Pons (tissue), 1 donor: ENCODE results near the gene PKP3.
"Not testable (repeated sequence)": the region's sequence is repeated elsewhere in the genome, so short reads cannot be mapped to it uniquely, and the experiment has no call there.

ENCODE experiments used
- DNase-seq: peaks from one replicate; pipeline ENCODE4 v3.0.0-alpha.2; 2016; ENCODE audit warnings: low spot score

PKP3 gene

GRCh38 chr11:377174-377865 is 16.7 kb upstream of the PKP3 start:
- DNase-seq, result no peak

DNA sequence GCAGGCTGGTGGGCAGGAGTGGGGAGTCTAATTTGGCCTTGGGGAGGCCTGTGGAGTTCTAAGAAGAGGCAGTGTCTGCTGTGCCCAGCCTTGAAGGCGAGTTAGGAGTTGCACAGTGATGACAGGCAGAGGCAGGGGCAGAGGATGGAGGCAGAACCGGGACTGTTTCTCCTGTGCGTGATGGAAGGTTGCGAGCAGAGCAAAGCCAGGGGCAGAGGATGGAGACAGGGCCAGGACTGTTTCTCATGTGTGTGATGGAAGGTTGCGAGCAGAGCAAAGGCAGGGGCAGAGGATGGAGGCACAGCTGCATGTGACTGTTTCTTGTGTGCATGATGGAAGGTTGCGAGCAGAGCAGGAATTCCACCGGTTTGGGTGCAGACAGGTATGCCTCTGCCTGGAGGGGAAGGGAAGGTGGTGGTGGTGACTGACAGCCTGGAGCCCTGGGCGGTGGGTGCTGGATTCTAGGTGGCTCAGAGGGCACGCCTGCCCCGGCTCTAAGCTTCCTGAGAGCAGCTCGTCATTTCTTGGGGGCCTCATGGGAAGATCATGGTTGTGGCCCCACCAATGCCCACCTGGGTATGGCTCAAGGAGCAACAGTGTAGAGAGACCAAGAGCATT is 16.0 kb upstream of the PKP3 start:
- DNase-seq, result no peak

DNA sequence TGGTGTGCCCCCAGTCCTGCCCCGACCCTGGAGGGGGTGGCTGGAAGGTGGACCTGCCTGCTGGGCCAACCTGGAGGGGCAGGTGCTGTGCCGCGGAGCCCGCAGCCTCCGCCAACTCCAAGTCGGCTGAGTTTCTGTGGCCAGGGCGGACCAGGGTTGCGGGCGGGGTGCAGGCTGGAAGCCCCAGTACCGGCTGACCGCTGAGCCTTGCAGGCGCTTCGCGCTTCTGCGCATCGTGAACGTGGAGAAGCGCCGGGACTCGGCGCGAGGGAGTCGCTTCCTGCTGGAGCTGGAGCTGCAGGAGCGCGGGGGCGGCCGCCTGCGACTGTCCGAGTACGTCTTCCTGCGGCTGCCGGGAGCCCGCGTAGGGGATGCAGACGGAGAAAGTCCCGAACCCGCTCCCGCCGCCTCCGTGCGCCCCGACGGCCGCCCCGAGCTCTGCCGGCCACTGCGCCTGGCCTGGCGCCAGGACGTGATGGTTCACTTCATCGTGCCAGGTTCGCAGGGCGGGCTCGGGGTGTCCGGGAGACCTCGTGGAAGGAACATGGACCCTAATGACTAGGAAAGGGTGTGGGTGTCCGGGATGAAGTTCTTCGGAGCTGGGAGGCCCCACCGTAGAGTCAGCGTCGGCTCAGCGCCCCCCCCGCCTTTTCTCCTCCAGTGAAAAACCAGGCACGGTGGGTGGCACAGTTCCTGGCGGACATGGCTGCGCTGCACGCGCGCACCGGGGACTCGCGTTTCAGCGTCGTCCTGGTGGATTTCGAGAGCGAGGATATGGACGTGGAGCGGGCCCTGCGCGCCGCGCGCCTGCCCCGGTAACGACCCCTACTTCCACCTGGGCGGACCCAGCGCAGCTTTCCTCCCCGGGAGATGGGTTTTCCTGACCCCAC is 14.6 kb upstream of the PKP3 start:
- DNase-seq, result no peak

DNA sequence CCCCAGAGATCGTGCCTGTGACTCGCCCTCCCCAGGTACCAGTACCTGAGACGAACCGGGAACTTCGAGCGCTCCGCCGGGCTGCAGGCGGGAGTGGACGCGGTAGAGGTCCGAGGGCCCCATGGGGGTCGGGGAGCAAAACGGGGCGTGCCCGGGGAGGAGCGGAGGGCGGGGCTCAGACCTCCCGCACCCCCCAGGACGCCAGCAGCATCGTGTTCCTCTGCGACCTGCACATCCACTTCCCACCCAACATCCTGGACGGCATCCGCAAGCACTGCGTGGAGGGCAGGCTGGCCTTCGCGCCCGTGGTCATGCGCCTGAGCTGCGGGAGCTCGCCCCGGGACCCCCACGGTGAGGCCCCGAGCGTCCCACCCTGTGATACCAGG is 13.9 kb upstream of the PKP3 start:
- no peak for DNase-seq

- no peak for DNase-seq
Observed at GRCh38 chr11:380491-380890, 13.5 kb upstream of the PKP3 start.

- no peak for DNase-seq
Observed at GRCh38 chr11:380996-381395, 13.0 kb upstream of the PKP3 start.

GRCh38 chr11:381501-382072 is 12.4 kb upstream of the PKP3 start:
- DNase-seq, result no peak

- DNase-seq, result no peak
Observed at GRCh38 chr11:382081-382629, 11.9 kb upstream of the PKP3 start.

DNA sequence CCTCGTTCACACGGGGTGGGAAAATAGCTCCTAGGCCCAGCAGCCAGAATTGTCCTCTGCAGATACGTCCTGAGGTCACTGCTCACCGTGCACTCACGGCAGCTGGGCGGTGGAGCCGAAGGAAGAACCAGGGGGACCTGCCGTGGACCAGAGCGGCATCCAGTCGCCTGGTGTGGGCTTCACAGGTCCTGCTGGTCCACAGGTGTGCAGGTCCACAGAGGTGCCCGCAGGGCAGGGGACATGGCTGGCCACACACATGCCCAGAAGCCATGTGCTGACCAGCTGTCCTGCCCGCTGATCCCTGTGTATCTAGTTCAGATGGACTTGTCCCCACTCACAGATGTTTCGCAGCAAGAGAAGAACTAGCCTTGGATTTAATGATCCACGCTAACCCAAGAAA is 10.6 kb upstream of the PKP3 start:
- DNase-seq, result no peak

GRCh38 chr11:384511-384910 is 9.5 kb upstream of the PKP3 start:
- no peak for DNase-seq

DNA sequence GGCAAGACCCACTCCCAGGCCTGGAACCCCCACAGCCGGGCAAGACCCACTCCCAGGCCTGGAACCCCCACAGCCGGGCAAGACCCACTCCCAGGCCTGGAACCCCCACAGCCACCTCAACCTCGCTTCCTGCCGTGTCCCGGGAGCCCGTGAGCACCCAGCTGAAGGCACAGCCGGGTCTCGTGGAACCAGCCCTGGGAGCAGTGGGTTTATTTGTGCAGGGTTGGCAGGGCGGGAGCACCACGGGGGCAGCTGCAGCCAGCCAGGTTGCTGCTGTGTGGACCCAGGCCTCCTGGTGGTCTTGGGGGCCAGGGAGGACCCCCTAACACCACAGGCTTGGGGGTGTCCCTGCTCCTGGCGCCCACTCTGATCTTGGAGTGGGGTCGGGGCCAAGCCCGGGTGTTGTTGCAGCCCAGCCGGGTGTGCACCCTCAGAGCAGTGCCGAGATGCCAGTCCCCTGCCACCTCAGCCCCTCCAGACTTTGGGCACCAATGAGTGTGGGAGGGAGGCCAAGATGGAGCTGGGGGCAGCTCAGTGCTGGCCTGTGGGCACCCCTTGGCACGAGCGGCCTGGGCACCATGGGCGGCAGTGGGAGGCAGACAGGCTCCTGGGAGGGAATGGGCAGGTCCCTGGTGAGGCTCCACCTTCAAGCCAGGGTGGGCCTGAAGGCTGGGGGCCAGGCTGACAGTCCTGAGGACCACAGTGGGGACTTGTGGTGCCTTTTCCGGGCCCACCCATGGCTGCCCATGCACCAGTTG is 8.2 kb upstream of the PKP3 start:
- DNase-seq, result no peak

GRCh38 chr11:386483-386882 is 7.5 kb upstream of the PKP3 start:
- DNase-seq, result no peak

- DNase-seq, result no peak
Observed at GRCh38 chr11:387193-387793, 6.7 kb upstream of the PKP3 start.

- DNase-seq, result not testable (repeated sequence)
Observed at GRCh38 chr11:389369-389768, 4.6 kb upstream of the PKP3 start.

DNA sequence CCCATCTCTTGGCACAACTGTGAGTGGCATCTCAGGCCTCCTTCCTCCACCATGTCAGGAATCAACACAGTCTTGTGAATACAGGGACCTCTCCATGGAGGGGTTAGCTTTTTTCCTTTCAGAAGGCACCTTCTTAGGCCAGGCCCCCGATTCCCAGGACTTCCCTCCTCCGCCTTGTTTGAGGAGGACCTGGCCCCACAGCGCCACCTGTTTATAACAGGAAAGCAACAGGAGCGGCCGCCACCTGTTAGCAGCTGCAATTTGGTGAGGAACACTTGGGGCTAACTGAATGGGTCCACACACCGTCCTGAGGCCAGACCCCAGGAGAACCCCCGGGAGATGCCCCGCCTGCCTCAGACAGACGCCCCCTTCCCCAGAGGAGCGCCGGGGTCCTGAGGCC is 3.8 kb upstream of the PKP3 start:
- DNase-seq, result no peak

DNA sequence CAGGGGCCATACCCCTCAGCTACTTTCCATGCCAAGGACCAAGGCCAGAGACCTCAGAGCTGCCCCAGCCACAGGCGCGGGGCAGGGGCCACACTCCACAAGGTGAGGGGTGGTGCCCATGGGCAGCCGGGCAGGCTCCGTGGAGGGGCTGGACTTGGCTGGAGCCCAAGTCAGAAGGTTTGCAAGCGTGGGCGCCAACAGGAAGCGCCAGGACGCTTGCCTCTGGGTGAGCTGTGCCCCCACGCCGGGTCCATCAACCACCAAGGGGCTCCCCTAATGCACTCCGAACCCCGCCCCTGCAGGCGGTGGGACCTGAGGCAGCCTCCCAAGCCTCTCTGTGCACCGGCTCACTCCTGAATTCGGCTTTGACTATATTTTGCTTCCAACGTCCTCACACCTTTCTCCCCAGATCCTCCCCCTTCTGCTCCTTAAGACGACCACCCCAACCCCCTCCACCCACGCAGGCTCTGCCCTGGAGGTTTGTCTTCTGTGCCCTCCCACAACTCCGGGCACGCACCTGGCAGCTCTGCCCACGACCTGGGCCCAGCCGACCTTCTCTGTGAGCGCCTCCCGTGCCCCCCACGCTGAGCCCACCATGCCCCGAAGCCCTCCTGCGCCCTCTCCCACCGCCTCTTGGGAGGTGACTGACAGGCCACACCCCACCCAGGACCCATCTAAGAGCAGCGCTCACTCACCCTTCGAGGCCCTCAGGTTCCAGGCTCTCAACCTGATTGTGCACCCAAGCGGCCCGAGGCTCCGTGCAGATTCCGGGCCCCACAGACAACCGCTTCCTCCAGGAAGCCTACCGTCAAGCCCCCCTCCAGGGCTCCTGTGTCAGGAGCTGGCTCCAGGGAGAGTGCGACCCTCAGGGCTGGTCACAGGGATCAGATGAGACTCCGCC is 2.6 kb upstream of the PKP3 start:
- DNase-seq, result no peak

DNA sequence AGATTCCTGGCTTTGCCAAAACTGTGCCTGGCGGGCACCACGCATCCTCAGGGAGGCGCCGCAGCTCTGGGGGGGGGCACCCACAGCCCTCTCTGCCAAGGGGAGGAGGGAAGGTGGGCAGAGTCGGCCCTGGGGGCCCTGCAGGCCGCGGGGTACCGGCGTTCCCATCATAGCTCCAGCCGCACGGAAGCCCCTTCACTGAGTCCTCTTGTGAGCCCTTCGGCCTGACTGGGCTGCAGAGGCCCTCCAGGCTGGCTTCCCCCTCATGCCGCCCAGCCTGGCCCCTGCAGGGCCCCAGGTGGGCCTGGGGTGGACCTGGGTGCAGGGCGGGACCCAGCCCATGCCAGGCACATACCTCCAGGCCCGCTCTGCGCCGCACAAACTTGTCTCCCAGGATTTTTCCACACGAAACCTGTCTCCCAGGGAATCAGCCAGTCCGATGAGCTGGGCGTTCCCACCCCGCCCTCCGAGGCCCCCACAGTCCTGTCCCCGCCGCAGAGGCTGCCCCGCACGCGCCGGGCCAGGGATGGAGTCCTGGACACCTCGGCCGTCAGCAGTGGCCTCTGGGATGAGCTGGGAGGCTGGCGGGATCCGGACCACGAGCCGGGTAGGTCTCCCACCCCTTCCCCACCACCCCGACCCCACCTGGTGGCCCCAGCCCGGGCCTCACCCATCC is 1.8 kb upstream of the PKP3 start:
- no peak for DNase-seq

GRCh38 chr11:393219-394033 is 583 bp upstream of the PKP3 start:
- no peak for DNase-seq
